ENCODE data around the gene MAPK1. TPM values are rescaled to one million over a fixed set of nuclear protein-coding genes. Genes with fewer than 3 reads are reported as not detected.
"Not testable (repeated sequence)": the region's sequence is repeated elsewhere in the genome, so short reads cannot be mapped to it uniquely, and the experiment has no call there.

Gene MAPK1
- total RNA-seq, 2 experiments from 2014 or later = 141 to 144 TPM

DNA sequence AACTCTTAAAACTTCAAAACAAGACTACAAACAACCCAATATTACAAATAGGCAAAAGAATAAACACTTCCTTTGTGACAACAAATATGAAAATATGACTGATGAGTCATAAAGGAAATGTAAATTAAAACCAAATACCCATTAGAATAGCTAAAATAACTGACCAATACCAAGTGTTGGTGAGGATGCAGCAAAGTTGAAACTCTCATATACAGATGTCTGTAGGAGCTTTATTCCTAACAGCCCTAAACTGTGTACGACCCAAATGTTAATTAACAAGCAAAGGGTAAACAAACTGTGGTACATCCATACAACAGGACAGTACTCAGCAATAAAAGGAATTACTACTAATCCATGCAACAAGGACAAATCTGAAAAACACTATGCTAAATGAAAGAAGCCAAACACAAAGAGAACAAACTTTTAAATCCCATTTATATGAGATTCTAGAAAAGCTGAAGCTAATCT lies 43.0 kb downstream of the MAPK1 start:
- POLR2A ChIA-PET = interaction anchor here (0.6 kb wide), 1 partner anchor 71 kb away, joined by 6 read pairs; no protein-coding TSS in a partner anchor
- no peaks in the 10 kb centered on the region for H3K9me3 Mint-ChIP-seq (ENCODE audit: insufficient read depth)
- no peak overlapping the region for H3K27ac Mint-ChIP-seq
- DNase-seq (no peak), ATAC-seq (no peak)
- CTCF ChIA-PET = interaction anchor here (0.6 to 1.6 kb wide), 5 partner anchors 10 to 195 kb away, joined by 3 to 4 read pairs (median 4); partner anchors contain the start of gene PPM1F
- H3K27me3 Mint-ChIP-seq (ENCODE audit: low read depth) = no peaks in the 10 kb centered on the region
- peaks cover 4% of the 10 kb centered on the region for H3K36me3 Mint-ChIP-seq (ENCODE audit: low read depth)
- peaks cover 17% of the 10 kb centered on the region for H3K4me1 Mint-ChIP-seq (ENCODE audit: low read depth)
- no peak overlapping the region for H3K4me3 Mint-ChIP-seq

DNA sequence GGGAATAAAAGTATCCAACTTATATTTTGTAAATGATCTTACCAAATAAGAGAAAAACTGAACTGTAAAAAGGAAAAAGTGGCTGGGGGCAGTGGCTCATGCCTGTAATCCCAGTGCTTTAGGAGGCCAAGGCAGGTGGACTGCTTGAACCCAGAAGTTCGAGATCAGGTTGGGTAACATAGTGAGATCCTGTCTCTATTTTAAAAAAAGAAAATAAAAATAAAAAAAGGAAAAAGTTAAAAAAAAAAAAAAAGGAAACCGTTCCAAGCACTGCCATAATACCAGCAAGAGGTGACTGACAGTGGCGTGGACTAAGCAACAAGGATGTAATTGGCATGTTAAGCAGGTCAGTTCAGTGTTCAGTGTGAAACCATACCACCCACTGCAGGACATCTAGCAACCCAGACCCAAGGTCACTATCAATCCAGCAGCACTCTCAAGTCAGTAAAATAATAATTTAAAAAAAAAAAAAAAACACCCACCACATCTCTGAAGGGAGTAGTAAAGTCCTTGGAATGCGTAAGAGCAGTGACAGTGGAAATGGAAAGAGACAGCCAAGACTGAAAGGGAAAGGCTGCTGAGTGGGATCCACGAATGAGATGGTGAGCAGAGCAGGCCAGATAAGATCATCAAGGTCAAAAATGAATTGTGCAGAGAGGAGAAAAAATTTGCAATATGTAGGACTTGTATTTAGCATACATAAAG lies 43.6 kb downstream of the MAPK1 start:
- Mint-ChIP-seq H3K27me3 (ENCODE audit: low read depth) (no peaks in the 10 kb centered on the region), H3K36me3 (ENCODE audit: low read depth) (peaks cover 4% of the 10 kb centered on the region), H3K4me3 (no peak overlapping the region), H3K4me1 (ENCODE audit: low read depth) (peaks cover 23% of the 10 kb centered on the region), H3K27ac (no peak overlapping the region), H3K9me3 (ENCODE audit: insufficient read depth) (no peaks in the 10 kb centered on the region)
- CTCF ChIA-PET = interaction anchor here (1.3 kb wide), 1 partner anchor 15 kb away, joined by 4 read pairs; no protein-coding TSS in a partner anchor
- ATAC-seq (no peak), DNase-seq (no peak)
- POLR2A ChIA-PET = interaction anchor here (0.6 kb wide), 1 partner anchor 70 kb away, joined by 6 read pairs; no protein-coding TSS in a partner anchor

DNA sequence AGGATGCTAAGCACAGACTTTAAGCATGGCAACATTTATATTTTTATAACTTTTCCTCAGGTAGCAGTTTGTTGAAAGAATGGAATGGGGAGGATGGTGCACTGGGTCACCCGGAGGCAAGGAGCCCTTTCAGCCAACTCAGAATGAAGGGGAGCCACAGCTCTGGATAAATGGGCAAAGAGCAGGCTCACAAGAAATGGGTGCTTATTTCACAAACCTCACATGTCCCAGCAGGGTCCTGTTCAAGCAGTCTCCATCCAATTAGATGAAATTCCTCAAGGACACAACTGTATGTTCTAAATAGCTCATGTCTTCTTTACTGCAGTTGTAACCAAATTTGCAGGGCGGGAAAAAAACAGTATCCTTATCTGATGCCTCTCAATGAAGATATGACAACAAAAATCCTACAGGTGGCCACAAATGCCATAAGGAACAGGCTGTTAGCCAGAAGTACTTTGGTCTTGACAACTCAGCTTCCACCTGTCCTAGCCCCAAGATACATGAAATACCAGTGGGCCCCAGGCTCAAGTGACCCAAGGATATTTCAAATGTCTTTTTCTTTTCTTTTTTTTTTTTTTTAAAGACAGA lies 48.2 kb downstream of the MAPK1 start:
- H3K27me3 Mint-ChIP-seq (ENCODE audit: low read depth) = no peaks in the 10 kb centered on the region
- ChIA-PET POLR2A (no interaction called here), CTCF (no interaction called here)
- DNase-seq = no peak
- no peaks in the 10 kb centered on the region for H3K9me3 Mint-ChIP-seq (ENCODE audit: insufficient read depth)
- no peak for ATAC-seq
- H3K27ac Mint-ChIP-seq = no peak overlapping the region
- H3K4me3 Mint-ChIP-seq = no peak overlapping the region
- peaks cover 14% of the 10 kb centered on the region for H3K36me3 Mint-ChIP-seq (ENCODE audit: low read depth)
- H3K4me1 Mint-ChIP-seq (ENCODE audit: low read depth) = peaks cover 47% of the 10 kb centered on the region

DNA sequence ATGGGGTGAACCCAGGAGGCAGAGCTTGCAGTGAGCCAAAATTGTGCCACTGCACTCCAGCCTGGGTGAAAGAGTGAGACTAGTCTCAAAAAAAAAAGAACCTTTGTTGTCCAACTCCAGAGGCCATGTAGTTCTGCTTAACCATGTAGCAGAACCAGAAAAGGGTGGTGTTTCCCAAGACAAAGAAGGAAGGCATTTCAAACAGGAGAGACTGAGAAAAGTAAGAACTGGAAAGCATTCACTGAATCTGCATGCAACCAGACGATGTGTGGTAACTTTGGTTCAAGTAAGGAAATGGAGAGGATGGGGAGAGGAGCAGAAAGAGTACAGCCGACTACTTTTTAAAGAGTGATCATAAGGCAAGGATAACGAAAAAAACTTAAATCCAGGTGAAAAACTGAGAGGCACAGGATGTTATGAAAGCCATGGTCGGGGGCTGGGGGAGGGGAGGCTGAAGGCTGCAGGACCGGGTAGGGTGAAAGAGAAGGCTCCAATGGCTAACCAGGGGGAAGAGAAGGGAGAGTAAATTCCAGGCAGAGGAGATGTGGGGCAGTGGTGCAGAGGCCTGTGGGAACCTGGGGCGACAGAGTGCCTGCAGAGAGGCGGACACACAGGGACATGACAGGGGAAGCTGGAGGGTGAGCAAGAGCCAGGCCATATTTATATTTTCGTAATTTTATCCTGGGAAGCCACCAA lies 48.8 kb downstream of the MAPK1 start:
- H3K27me3 Mint-ChIP-seq (ENCODE audit: low read depth) = no peaks in the 10 kb centered on the region
- H3K27ac Mint-ChIP-seq = peak overlapping the region; percentile 44
- H3K36me3 Mint-ChIP-seq (ENCODE audit: low read depth) = peaks cover 17% of the 10 kb centered on the region
- ChIA-PET CTCF (no interaction called here), POLR2A (no interaction called here)
- peaks cover 48% of the 10 kb centered on the region for H3K4me1 Mint-ChIP-seq (ENCODE audit: low read depth)
- H3K9me3 Mint-ChIP-seq (ENCODE audit: insufficient read depth) = no peaks in the 10 kb centered on the region
- no peak for DNase-seq
- ATAC-seq = no peak
- H3K4me3 Mint-ChIP-seq = no peak overlapping the region

DNA sequence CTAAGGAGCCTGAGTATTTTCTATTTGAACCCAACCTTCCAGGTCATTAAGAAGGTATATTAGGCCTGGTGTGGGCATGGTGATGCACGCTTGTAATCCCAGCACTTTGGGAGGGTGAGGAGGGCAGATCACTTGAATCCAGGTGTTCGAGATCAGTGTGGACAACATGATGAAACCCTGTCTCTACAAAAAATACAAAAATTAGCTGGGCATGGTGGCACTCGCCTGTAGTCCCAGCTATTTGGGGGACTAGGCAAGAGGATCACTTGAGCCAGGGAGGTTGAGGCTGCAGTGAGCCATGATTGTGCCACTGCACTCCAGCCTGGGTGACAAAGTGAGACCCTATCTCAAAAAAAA lies 50.0 kb downstream of the MAPK1 start:
- H3K4me1 Mint-ChIP-seq (ENCODE audit: low read depth) = peaks cover 48% of the 10 kb centered on the region
- H3K27ac Mint-ChIP-seq = peak overlapping the region; percentile 87
- H3K4me3 Mint-ChIP-seq = peak overlapping the region; percentile 67
- DNase-seq; H3K27me3 Mint-ChIP-seq (ENCODE audit: low read depth); ATAC-seq; H3K9me3 Mint-ChIP-seq (ENCODE audit: insufficient read depth); CTCF ChIA-PET: not testable (repeated sequence)
- POLR2A ChIA-PET = interaction anchor here (1.5 kb wide), 1 partner anchor 50 kb away, joined by 12 read pairs; the partner anchor contains the start of gene MAPK1
- peaks cover 22% of the 10 kb centered on the region for H3K36me3 Mint-ChIP-seq (ENCODE audit: low read depth)

DNA sequence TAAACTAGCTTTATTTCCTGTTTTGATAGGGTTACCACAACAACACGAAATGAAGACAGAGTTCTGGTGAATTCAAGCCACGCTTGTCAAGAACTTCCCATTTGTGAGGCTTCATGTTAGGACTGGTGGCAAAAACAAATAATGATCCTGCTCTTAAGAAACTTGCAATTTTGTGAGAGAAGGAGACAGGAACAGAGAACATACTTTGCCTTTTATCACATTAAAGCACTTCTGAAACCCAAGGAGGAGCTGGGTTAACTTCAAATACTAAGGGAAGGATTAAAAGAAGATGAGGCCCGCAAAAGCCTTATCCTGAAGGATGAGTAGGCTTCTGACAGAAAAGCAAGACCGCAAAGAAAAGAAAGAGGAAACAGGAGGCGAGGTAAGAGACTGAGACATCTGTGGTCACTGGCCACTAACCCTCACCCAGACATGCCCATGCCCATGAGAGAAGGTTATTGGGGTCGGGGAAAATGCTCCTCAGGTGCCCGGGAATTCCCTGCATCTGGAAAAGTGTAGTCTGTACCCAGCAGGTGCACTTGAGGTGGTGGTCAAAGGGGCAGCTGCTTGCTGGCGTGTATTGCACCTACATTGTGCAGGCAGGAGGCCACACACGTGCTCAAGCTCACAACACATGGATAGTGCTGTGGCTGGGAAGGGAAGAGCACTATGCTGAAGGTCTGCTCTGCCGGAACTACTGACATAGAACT lies 50.5 kb downstream of the MAPK1 start:
- peaks cover 22% of the 10 kb centered on the region for H3K36me3 Mint-ChIP-seq (ENCODE audit: low read depth)
- H3K27ac Mint-ChIP-seq = peak overlapping the region; percentile 87
- ChIA-PET CTCF (interaction anchor here (0.7 kb wide), 1 partner anchor 136 kb away, joined by 3 read pairs; the partner anchor contains the start of gene PPM1F), POLR2A (interaction anchor here (0.6 to 1.5 kb wide), 3 partner anchors 8 to 54 kb away, joined by 3 to 12 read pairs (median 4); partner anchors contain the start of gene MAPK1)
- no peaks in the 10 kb centered on the region for H3K27me3 Mint-ChIP-seq (ENCODE audit: low read depth)
- ATAC-seq (peak; percentile 89), DNase-seq (peak; percentile 61)
- H3K4me3 Mint-ChIP-seq = peak overlapping the region; percentile 67
- H3K9me3 Mint-ChIP-seq (ENCODE audit: insufficient read depth) = no peaks in the 10 kb centered on the region
- peaks cover 48% of the 10 kb centered on the region for H3K4me1 Mint-ChIP-seq (ENCODE audit: low read depth)

DNA sequence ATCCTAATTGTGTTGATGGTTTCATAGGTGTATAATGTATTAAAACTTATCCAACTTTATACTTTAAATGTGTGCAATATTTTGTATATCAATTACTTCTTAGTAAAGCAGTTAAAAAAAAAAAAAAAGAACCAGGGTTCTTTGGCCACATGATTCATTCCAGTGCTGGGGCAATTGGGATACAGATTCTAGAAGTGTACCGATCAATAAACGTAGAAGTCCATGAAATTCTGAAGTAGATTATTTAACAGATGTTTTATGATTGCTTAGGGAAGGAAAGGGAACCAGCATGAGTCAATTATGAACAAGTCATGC lies 51.0 kb downstream of the MAPK1 start:
- no peaks in the 10 kb centered on the region for H3K9me3 Mint-ChIP-seq (ENCODE audit: insufficient read depth)
- H3K4me3 Mint-ChIP-seq = peak overlapping the region; percentile 67
- H3K27ac Mint-ChIP-seq = peak overlapping the region; percentile 87
- H3K36me3 Mint-ChIP-seq (ENCODE audit: low read depth) = peaks cover 21% of the 10 kb centered on the region
- DNase-seq (no peak), ATAC-seq (no peak)
- no peaks in the 10 kb centered on the region for H3K27me3 Mint-ChIP-seq (ENCODE audit: low read depth)
- peaks cover 48% of the 10 kb centered on the region for H3K4me1 Mint-ChIP-seq (ENCODE audit: low read depth)
- CTCF ChIA-PET = interaction anchor here (0.7 kb wide), 1 partner anchor 136 kb away, joined by 3 read pairs; the partner anchor contains the start of gene PPM1F
- POLR2A ChIA-PET = interaction anchor here (0.6 to 1.5 kb wide), 3 partner anchors 9 to 54 kb away, joined by 3 to 12 read pairs (median 4); partner anchors contain the start of gene MAPK1

DNA sequence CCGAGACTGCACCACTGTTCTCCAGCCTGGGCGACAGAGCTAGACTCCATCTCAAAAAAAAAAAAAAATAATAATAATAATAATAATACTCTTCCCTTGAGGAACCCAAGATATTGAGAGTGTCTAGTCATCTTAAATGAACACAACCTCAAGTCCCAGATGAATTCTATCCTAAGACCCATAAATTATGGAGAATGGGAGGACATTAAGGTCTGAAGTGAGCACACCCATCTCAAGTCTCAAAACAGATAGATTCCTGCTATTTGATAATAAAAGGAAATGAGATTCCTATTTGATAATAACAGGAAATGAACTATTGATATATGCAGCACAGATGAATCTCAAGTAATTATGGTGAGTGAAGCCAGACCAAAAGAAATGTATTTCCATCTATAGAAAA lies 51.5 kb downstream of the MAPK1 start:
- CTCF ChIA-PET = no interaction called here

DNA sequence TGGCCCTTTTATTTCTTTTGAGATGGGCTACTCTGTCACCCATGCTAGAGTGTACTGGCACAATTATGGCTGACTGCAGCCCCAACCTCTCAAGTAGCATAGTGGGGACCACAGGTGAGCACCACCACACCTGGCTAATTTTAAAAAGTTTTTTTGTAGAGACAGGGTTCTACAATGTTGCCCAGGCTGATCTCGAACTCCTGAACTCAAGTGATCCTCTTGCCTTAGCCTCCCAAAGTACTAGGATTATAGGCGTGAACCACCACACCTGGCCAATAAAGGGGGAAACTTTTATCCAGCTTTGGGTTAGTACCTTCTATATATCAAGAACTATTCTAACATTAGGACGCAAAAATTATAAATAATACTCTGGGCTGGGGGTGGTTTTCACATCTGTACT lies 52.1 kb downstream of the MAPK1 start:
- POLR2A ChIA-PET = no interaction called here
- CTCF ChIA-PET = interaction anchor here (1.3 kb wide), 1 partner anchor 54 kb away, joined by 3 read pairs; no protein-coding TSS in a partner anchor

More for the DNA sequence above, 51.5 kb downstream of the MAPK1 start:
- H3K27me3 Mint-ChIP-seq (ENCODE audit: low read depth) = no peaks in the 10 kb centered on the region
- H3K36me3 Mint-ChIP-seq (ENCODE audit: low read depth) = peaks cover 19% of the 10 kb centered on the region
- ATAC-seq = no peak
- H3K4me1 Mint-ChIP-seq (ENCODE audit: low read depth) = peaks cover 47% of the 10 kb centered on the region
- no peaks in the 10 kb centered on the region for H3K9me3 Mint-ChIP-seq (ENCODE audit: insufficient read depth)
- H3K27ac Mint-ChIP-seq = peak overlapping the region; percentile 87
- POLR2A ChIA-PET = interaction anchor here (0.6 to 1.5 kb wide), 3 partner anchors 9 to 53 kb away, joined by 3 to 12 read pairs (median 4); partner anchors contain the start of gene MAPK1
- no peak for DNase-seq
- H3K4me3 Mint-ChIP-seq = peak overlapping the region; percentile 13

DNA sequence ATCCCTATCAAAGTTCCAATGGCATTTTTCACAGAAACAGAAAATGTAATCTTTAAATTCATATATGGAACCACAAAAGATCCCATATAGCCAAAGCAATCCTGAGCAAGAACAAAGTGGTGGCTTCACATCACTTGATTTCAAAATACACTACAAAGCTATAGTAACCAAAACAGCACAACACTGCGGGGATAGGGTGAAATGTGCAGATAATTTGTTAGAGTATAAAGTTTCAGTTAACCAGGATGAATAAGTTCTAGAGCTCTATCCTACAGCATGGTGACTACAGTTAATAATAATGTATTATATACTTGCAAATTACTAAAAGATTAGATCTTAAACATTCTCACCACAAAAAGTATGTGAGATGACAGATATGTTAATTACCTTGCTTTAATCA lies 55.5 kb downstream of the MAPK1 start:
- no peak overlapping the region for H3K27ac Mint-ChIP-seq
- CTCF ChIA-PET = interaction anchor here (0.7 kb wide), 1 partner anchor 160 kb away, joined by 3 read pairs; no protein-coding TSS in a partner anchor
- H3K4me1 Mint-ChIP-seq (ENCODE audit: low read depth) = peaks cover 19% of the 10 kb centered on the region
- peaks cover 21% of the 10 kb centered on the region for H3K36me3 Mint-ChIP-seq (ENCODE audit: low read depth)
- no peak overlapping the region for H3K4me3 Mint-ChIP-seq
- POLR2A ChIA-PET = no interaction called here
- H3K9me3 Mint-ChIP-seq (ENCODE audit: insufficient read depth) = no peaks in the 10 kb centered on the region
- no peaks in the 10 kb centered on the region for H3K27me3 Mint-ChIP-seq (ENCODE audit: low read depth)
- no peak for ATAC-seq
- no peak for DNase-seq

More for the DNA sequence above, 52.1 kb downstream of the MAPK1 start:
- Mint-ChIP-seq H3K27ac (no peak overlapping the region), H3K4me1 (ENCODE audit: low read depth) (peaks cover 45% of the 10 kb centered on the region), H3K9me3 (ENCODE audit: insufficient read depth) (no peaks in the 10 kb centered on the region), H3K36me3 (ENCODE audit: low read depth) (peaks cover 21% of the 10 kb centered on the region), H3K27me3 (ENCODE audit: low read depth) (no peaks in the 10 kb centered on the region), H3K4me3 (no peak overlapping the region)
- DNase-seq (no peak), ATAC-seq (no peak)

Measured in activated CD8-positive, alpha-beta T cell treated with anti-CD3 and anti-CD28 coated beads, Interleukin-2, amount 10 ng/mL, durations not matched to agents 7 days and 5 days (primary cell).